ENCODE data around the gene PHLDB1.

GRCh38 chr11:118687906-118688305 is 80.5 kb downstream of the PHLDB1 start:
- TF ChIP-seq, protein P1, sequence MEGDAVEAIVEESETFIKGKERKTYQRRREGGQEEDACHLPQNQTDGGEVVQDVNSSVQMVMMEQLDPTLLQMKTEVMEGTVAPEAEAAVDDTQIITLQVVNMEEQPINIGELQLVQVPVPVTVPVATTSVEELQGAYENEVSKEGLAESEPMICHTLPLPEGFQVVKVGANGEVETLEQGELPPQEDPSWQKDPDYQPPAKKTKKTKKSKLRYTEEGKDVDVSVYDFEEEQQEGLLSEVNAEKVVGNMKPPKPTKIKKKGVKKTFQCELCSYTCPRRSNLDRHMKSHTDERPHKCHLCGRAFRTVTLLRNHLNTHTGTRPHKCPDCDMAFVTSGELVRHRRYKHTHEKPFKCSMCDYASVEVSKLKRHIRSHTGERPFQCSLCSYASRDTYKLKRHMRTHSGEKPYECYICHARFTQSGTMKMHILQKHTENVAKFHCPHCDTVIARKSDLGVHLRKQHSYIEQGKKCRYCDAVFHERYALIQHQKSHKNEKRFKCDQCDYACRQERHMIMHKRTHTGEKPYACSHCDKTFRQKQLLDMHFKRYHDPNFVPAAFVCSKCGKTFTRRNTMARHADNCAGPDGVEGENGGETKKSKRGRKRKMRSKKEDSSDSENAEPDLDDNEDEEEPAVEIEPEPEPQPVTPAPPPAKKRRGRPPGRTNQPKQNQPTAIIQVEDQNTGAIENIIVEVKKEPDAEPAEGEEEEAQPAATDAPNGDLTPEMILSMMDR (IDR thresholded peaks at IDR 0.05; ENCODE audit: borderline replicate concordance, extremely low read depth, low read length, poor library complexity, severe bottlenecking): no peak
- no peak for TF ChIP-seq EZH2 (IDR thresholded peaks at IDR 0.05; ENCODE audit: borderline replicate concordance, low read depth, low read length, severe bottlenecking)

Data from DND-41 (cell line).